AG04450 (cell line): Measurements from ENCODE around the gene NRROS. TPM values are rescaled to one million over a fixed set of nuclear protein-coding genes. Genes with fewer than 3 reads are reported as not detected.

ENCODE experiments used
- CTCF ChIA-PET: fragments of 300-600, 350-600 bp; formaldehyde crosslinking; extraction: SDS; loops from one replicate; lab custom pipeline; 2022; ENCODE audit warnings: antibody characterized with exemption, inconsistent platforms; lab: Charles Lee
- POLR2A ChIA-PET: fragments of 350-600 bp; formaldehyde crosslinking; extraction: SDS; loops from one replicate; lab custom pipeline; 2021; ENCODE audit warnings: antibody characterized with exemption, inconsistent platforms; lab: Yijun Ruan, JAX
- DNase-seq: peaks from one replicate; pipeline ENCODE4 v3.0.0-alpha.2; 2011; ENCODE audit warnings: low read depth, low spot score
- H3K27ac ChIP-seq: one replicate; pipeline ENCODE4 v1.5.1; 2012; ENCODE audit warnings: low read depth, low read length, control low read depth
- H3K27me3 ChIP-seq: one replicate; pipeline ENCODE4 v1.6.0; 2012; ENCODE audit warnings: low read length; ENCODE audit not compliant: control insufficient read depth, insufficient read depth
- H3K4me3 ChIP-seq: 2 replicates; pipeline ENCODE4 v1.5.1; 2011; ENCODE audit warnings: mild to moderate bottlenecking, low read depth, low read length, control low read depth
- H3K9me3 ChIP-seq: 2 replicates; pipeline ENCODE4 v1.5.1; 2012; ENCODE audit warnings: low read length; ENCODE audit not compliant: control insufficient read depth, insufficient read depth
- CTCF ChIP-seq: IDR thresholded peaks from 2 replicates; pipeline ENCODE4 v1.5.1; 2011; ENCODE audit warnings: low read depth, low read length, control low read depth, inconsistent platforms
- polyA plus RNA-seq: library from polyadenylated mRNA; depleted of rRNA; stranded (reverse); fragments of >200 nt; gene quantifications from 2 replicates; pipeline ENCODE4 v1.2.3, GENCODE V29; 2011

The NRROS gene
- polyA plus RNA-seq, 1 experiment = 0.11 TPM

GRCh38 chr3:196694941-196695848 is 55.7 kb downstream of the NRROS start:
- TF ChIP-seq CTCF = no peak
- Histone ChIP-seq H3K4me3 (no peak overlapping the region), H3K27me3 (peaks cover 2% of the 10 kb centered on the region), H3K9me3 (no peaks in the 10 kb centered on the region), H3K27ac (no peak overlapping the region)
- CTCF ChIA-PET = interaction anchor here (0.7 to 1.2 kb wide), 2 partner anchors 23 to 86 kb away, joined by 5 to 9 read pairs; no protein-coding TSS in a partner anchor
- POLR2A ChIA-PET = no interaction called here
- DNase-seq = no peak

GRCh38 chr3:196695849-196696226 is 56.3 kb downstream of the NRROS start:
- H3K27me3 ChIP-seq = peaks cover 2% of the 10 kb centered on the region
- ChIA-PET POLR2A (no interaction called here), CTCF (interaction anchor here (0.7 to 1.2 kb wide), 2 partner anchors 24 to 86 kb away, joined by 5 to 9 read pairs; no protein-coding TSS in a partner anchor)

DNA sequence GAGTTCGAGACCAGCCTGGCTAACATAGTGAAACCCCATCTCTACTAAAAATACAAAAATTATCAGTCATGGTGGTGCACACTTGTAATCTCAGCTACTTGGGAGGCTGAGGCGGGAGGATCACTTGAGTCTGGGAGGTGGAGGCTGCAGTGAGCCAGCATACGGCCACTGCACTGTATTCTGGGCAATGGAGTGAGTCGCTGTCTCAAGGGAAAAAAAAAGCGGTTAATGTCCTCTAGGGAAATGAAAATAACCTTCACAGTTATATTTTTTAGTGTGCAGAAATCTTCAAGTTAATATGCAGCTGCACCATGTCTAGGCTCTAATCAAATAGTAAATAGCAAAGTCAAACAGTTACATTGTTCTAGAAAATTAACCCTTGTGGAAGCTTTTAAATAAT is 57.8 kb downstream of the NRROS start:
- no peaks in the 10 kb centered on the region for H3K27me3 ChIP-seq
- H3K27ac ChIP-seq = no peak overlapping the region
- no peak for TF ChIP-seq CTCF
- no peaks in the 10 kb centered on the region for H3K9me3 ChIP-seq
- CTCF ChIA-PET = no interaction called here
- POLR2A ChIA-PET = no interaction called here
- no peak overlapping the region for H3K4me3 ChIP-seq
- no peak for DNase-seq

More at GRCh38 chr3:196695849-196696226, 56.3 kb downstream of the NRROS start:
- Histone ChIP-seq H3K9me3 (no peaks in the 10 kb centered on the region), H3K27ac (no peak overlapping the region), H3K4me3 (no peak overlapping the region)
- no peak for DNase-seq
- TF ChIP-seq CTCF = no peak

DNA sequence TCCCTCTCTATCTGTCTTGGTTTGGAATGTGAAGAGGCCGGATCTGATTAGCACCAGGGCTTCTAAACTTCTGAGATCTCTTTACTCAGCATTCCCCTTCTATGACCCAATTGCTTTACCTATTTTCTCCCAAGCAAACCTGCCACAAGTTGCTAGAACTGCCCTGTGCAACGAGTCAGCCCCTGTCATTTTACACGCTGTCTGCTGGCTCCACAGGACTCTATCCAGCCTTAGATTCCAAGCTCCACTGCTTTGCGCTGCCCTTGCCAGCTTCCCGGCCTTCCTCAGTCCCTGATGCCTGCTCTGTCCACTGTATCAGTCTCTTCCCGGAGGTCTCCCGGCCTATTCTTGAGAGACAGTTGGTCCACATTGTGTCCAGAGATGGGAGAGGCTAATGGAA is 60.3 kb downstream of the NRROS start:
- Histone ChIP-seq H3K27me3 (no peaks in the 10 kb centered on the region), H3K9me3 (no peaks in the 10 kb centered on the region), H3K27ac (no peak overlapping the region), H3K4me3 (no peak overlapping the region)
- CTCF ChIA-PET = interaction anchor here (1.1 kb wide), 1 partner anchor 15 kb away, joined by 3 read pairs; no protein-coding TSS in a partner anchor
- no peak for DNase-seq
- POLR2A ChIA-PET = interaction anchor here (0.9 kb wide), 1 partner anchor 40 kb away, joined by 4 read pairs; the partner anchor contains the start of gene PAK2
- no peak for TF ChIP-seq CTCF

GRCh38 chr3:196700801-196701200 is 61.3 kb downstream of the NRROS start:
- Histone ChIP-seq H3K27ac (no peak overlapping the region), H3K4me3 (no peak overlapping the region), H3K27me3 (no peaks in the 10 kb centered on the region), H3K9me3 (no peaks in the 10 kb centered on the region)
- POLR2A ChIA-PET = no interaction called here
- TF ChIP-seq CTCF = no peak
- CTCF ChIA-PET = no interaction called here
- no peak for DNase-seq
